ENCODE measurements around the gene HOXB3.

DNA sequence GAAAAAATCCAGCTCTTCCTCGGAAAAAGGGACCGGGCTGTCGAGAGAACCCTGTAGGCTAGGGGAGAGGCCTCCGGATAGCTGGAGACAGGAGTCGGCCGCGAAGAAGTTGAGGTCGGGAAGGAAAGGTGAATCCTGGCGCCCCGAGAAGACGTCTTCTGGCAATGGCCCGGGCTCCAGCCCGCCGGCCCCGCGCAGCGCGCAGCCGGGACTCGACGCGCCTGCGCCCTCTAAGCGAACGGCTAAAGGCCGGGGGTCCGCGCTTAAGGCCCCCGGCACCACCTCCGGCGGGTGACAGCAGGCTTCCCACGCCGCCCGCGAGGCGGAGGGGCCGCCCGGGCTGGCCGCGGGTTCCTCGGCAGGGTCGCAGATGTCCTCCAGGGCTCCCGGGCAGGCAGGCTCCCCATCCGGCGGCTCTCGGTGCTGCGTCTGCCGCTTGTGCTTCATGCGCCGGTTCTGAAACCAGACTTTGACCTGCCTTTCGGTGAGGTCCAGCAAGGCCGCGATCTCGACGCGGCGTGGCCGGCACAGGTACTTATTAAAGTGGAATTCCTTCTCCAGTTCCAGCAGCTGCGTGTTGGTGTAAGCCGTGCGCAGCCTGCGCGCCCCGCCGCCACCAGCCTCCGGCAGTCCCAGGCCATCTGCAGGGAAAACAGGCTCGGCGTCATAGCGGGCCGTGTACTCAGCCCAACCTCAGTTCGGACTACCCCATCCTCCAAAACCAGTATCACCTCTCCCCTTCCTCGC, 46.8 kb downstream of the HOXB3 start:
- TF ChIP-seq, protein P1, sequence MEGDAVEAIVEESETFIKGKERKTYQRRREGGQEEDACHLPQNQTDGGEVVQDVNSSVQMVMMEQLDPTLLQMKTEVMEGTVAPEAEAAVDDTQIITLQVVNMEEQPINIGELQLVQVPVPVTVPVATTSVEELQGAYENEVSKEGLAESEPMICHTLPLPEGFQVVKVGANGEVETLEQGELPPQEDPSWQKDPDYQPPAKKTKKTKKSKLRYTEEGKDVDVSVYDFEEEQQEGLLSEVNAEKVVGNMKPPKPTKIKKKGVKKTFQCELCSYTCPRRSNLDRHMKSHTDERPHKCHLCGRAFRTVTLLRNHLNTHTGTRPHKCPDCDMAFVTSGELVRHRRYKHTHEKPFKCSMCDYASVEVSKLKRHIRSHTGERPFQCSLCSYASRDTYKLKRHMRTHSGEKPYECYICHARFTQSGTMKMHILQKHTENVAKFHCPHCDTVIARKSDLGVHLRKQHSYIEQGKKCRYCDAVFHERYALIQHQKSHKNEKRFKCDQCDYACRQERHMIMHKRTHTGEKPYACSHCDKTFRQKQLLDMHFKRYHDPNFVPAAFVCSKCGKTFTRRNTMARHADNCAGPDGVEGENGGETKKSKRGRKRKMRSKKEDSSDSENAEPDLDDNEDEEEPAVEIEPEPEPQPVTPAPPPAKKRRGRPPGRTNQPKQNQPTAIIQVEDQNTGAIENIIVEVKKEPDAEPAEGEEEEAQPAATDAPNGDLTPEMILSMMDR (IDR thresholded peaks at IDR 0.05; ENCODE audit: borderline replicate concordance, extremely low read depth, low read length, poor library complexity, severe bottlenecking) = no peak
- TF ChIP-seq EZH2 (IDR thresholded peaks at IDR 0.05; ENCODE audit: borderline replicate concordance, low read depth, low read length, severe bottlenecking) = no peak

Measured in DND-41 (cell line).